SIG-M5 (cell line): Measurements from ENCODE around the gene EIF4G1.

Source experiments
- DNase-seq: peaks from one replicate; lab custom pipeline; 2025; lab: John Stamatoyannopoulos, UW

Gene EIF4G1

GRCh38 chr3:184307915-184308314 is 6.5 kb upstream of the EIF4G1 start:
- DNase-seq, result no peak

GRCh38 chr3:184308744-184309143 is 5.7 kb upstream of the EIF4G1 start:
- no peak for DNase-seq

- DNase-seq, result no peak
Measured at GRCh38 chr3:184311633-184312032, 2.8 kb upstream of the EIF4G1 start.

- no peak for DNase-seq
Measured at GRCh38 chr3:184314700-184315542, 515 bp downstream of the EIF4G1 start.

DNA sequence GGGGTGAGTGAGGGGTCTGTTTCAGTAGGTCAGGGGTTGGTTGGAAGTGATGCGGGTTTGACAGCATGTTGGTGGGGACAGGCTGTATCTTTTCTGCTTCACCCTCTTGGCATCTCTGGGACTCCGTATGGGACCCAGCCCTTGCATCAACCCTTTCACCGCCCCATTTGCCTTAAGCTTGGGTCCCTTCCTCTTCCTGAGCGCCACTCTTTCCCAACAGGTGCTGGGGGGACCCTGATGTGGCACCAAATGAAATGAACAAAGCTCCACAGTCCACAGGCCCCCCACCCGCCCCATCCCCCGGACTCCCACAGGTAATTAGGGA is 1.1 kb downstream of the EIF4G1 start:
- DNase-seq, result no peak

GRCh38 chr3:184315871-184316661 is 1.7 kb downstream of the EIF4G1 start:
- DNase-seq, result no peak

DNA sequence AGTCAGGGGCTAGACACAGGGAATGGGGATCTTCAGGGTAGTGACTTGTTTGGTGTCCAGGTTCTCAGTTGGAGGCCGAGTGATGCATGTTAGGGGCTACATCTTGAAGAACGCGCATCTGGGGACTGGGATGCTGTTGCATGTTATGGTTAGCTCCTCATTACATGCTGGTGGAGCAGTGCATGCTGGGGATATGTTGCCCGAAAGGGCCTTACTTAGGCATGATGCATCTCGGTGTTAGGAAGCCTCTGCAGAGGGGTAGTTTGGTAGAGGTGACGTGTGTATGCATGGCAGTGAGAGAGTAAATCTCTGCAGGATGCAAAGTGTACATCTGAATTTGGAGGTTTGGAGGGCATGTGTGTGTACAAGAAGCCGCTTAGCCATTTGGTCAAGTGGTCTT is 2.4 kb downstream of the EIF4G1 start:
- no peak for DNase-seq

GRCh38 chr3:184317201-184317600 is 2.8 kb downstream of the EIF4G1 start:
- DNase-seq, result no peak

GRCh38 chr3:184320104-184320445 is 5.7 kb downstream of the EIF4G1 start:
- no peak for DNase-seq

DNA sequence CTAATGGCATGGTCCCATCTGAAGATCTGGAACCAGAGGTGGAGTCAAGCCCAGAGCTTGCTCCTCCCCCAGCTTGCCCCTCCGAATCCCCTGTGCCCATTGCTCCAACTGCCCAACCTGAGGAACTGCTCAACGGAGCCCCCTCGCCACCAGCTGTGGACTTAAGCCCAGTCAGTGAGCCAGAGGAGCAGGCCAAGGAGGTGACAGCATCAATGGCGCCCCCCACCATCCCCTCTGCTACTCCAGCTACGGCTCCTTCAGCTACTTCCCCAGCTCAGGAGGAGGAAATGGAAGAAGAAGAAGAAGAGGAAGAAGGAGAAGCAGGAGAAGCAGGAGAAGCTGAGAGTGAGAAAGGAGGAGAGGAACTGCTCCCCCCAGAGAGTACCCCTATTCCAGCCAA is 7.3 kb downstream of the EIF4G1 start:
- DNase-seq, result no peak

DNA sequence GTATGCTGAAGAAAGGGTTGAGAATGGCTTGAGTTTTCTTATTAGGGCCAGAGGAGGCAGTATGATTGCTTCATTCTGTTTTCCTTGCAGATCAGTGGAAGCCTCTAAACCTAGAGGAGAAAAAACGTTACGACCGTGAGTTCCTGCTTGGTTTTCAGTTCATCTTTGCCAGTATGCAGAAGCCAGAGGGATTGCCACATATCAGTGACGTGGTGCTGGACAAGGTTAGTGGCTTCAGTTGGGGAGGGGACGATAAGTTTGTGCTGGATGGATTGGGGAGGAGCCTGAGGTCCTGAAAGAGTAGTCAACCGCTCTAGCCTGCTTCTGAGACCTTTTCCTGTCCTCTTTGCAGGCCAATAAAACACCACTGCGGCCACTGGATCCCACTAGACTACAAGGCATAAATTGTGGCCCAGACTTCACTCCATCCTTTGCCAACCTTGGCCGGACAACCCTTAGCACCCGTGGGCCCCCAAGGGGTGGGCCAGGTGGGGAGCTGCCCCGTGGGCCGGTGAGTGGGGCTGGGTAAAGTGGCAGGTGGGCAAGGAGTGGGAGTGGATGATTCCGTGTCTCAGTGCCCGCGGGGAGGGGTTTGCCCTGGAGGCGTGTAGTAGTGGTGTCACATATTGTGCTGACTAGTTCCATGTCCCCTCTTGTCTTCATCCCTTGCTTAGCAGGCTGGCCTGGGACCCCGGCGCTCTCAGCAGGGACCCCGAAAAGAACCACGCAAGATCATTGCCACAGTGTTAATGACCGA is 8.5 kb downstream of the EIF4G1 start:
- peak; percentile 60 for DNase-seq

DNA sequence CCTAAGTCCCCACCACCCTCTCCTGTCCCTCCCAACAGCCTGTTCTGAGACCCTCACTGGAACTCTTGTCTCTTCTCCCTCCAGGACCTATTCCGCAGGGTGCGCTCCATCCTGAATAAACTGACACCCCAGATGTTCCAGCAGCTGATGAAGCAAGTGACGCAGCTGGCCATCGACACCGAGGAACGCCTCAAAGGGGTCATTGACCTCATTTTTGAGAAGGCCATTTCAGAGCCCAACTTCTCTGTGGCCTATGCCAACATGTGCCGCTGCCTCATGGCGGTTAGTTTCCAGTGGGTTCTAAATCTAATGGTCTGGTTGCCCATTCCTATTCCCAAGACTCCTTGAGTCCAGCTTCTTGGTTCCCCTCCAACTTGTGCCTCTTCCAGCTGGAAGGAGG is 9.3 kb downstream of the EIF4G1 start:
- DNase-seq, result no peak

DNA sequence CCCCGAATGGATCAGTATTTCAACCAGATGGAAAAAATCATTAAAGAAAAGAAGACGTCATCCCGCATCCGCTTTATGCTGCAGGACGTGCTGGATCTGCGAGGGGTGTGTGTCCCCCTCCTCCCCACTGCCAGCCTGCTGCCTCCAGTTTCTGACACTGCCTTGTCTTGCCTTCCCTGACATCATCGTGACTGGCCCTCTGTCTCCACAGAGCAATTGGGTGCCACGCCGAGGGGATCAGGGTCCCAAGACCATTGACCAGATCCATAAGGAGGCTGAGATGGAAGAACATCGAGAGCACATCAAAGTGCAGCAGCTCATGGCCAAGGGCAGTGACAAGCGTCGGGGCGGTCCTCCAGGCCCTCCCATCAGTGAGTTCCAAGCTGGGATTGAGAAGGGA is 10.9 kb downstream of the EIF4G1 start:
- DNase-seq, result no peak

DNA sequence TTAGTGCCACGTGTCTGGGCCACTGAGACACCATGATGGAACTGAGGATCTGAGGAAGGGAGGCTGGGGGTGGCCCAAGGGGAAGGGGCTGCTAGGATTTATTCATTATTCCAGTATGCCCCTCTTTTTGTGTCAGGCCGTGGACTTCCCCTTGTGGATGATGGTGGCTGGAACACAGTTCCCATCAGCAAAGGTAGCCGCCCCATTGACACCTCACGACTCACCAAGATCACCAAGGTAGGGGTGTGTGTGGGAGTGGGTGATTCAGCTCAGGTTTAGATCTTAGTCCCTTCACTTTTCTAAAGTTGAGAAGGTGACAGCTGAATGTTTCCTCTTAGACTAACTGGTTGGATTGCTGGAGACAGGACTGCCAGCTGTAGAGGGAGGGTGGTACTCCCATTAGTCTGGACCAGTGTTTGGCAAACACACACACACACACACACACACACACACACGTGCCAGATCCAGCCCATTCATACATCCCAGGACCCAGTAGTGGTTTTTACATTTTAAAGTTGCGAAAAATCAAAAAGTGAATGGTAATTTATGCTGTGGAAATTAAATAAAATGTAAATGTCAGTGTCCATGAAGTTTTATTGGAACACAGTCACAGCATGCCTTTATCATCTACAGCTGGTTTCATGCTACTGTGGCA is 11.4 kb downstream of the EIF4G1 start:
- no peak for DNase-seq

DNA sequence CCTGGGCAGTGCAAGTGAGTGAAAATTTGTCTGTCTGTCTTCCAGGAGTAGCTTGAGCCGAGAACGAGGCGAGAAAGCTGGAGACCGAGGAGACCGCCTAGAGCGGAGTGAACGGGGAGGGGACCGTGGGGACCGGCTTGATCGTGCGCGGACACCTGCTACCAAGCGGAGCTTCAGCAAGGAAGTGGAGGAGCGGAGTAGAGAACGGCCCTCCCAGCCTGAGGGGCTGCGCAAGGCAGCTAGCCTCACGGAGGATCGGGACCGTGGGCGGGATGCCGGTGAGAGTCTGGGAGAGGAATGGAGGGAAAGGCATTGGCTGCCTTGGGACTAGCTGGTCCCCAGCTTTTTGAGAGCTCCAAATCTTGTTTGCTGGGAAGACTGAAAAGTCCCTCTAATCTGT is 12.8 kb downstream of the EIF4G1 start:
- no peak for DNase-seq

GRCh38 chr3:184328516-184328915 is 14.1 kb downstream of the EIF4G1 start:
- DNase-seq, result no peak

DNA sequence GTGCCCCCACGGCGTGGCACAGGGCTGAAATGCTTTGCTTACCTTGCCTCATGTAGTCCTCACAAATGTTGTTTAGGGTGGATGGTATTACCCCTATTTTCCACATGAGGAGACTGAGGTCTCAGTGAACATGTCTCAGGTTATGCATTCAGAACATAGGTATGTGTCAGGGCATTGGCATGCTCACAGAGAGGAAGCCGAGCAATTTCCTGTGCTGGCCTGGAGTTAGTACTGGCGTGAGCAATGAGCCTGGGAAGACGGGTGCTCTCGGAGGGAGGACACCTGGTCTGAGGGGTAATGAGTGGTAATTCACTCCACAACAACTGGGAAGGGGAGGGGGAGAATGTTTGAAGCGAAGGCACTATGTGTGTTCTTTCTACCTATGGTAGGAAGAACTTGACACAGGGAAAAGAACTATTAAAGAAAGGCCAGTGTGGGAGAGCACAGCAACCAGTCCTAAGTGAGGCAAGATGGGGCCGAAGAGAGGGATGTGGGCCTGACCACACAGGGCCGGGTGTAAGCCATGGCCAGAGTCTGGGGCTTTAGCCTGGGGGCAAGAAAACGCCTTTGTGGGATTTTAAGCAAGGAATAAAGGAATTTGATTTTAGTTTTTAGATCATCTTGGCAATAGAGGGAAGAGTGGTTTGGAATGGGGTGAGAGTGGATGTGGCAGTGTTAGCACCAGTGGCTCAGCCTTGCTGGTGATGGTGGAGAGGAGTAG is 18.1 kb downstream of the EIF4G1 start:
- DNase-seq, result no peak

DNA sequence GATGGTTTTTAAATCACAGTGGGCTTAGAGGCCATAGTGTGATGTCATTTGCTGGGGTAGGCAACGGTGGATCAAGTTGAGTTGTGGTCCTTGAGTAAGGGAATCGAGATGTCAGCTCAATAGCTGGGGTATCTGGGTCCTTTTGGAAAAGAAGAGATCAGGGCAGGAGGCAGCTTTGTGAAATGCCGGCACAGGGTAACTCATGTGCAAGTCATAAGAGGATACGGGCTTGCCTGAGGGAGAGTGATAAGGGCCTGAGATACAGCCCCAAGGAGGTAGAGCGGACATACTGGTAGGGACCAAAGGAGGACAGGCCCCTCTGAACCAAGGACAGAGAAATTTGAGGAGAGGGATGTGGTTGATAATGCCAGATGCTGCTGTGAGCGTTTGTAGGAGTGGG is 18.8 kb downstream of the EIF4G1 start:
- no peak for DNase-seq

DNA sequence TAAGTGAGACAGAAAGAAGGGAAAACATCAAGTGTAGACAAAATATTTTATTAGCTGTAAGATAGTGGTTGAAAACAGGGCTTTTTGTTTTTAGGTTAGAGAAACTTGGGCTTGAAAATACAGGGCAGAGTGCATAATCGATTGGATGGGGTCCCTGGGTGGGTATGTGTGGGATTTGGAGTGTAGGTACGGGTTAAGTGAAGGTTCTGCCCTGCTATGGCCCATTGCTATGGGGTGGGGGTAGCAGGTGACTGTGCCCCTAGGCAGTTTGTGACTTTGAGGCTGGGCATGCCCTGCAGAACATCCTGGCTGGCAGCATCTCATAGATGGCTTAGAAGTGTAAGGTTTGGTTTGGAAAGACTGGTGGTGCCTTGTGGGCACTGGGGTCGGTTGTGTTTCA is 19.3 kb downstream of the EIF4G1 start:
- no peak for DNase-seq

- no peak for DNase-seq
Measured at GRCh38 chr3:184334470-184335158, 20.2 kb downstream of the EIF4G1 start.

GRCh38 chr3:184335291-184335660 is 20.9 kb downstream of the EIF4G1 start:
- DNase-seq, result no peak
